GM10248 (cell line): ENCODE measurements around the gene USF1.
"Not testable (repeated sequence)": the region's sequence is repeated elsewhere in the genome, so short reads cannot be mapped to it uniquely, and the experiment has no call there.

Source experiments
- CTCF ChIA-PET: fragments of 300-600 bp; sonication (Branson Sonifier 250); formaldehyde crosslinking; extraction: SDS; loops from one replicate; lab custom pipeline; 2021; ENCODE audit warnings: antibody characterized with exemption; lab: Yijun Ruan, JAX
- POLR2A ChIA-PET: fragments of 350-650 bp; sonication (Branson Sonifier 250); formaldehyde crosslinking; extraction: SDS; loops from one replicate; lab custom pipeline; 2020; ENCODE audit warnings: antibody characterized with exemption; lab: Yijun Ruan, JAX
- DNase-seq: peaks from one replicate; pipeline ENCODE4 v3.0.0; 2012; ENCODE audit errors: extremely low spot score
- CTCF ChIP-seq: IDR thresholded peaks from 2 replicates; pipeline ENCODE4 v1.5.1; 2012; ENCODE audit warnings: mild to moderate bottlenecking, low read depth; ENCODE audit errors: extremely low read depth, missing control alignments, control extremely low read depth

The USF1 gene

GRCh38 chr1:161017756-161018630 lies 27.8 kb downstream of the USF1 start:
- ChIA-PET CTCF (interaction anchor here (0.9 to 2.2 kb wide), 7 partner anchors 9 to 140 kb away, joined by 3 to 9 read pairs (median 3); no protein-coding TSS in a partner anchor), POLR2A (no interaction called here)
- TF ChIP-seq CTCF = no peak
- DNase-seq = no peak

- POLR2A ChIA-PET = not testable (repeated sequence)
- CTCF ChIA-PET = interaction anchor here (2.2 kb wide), 1 partner anchor 27 kb away, joined by 9 read pairs; no protein-coding TSS in a partner anchor
These were observed 28.6 kb downstream of the USF1 start for GRCh38 chr1:161017181-161017580.

GRCh38 chr1:161016683-161017082 lies 29.1 kb downstream of the USF1 start:
- DNase-seq, POLR2A ChIA-PET, CTCF ChIA-PET: not testable (repeated sequence)

More at GRCh38 chr1:161017181-161017580, 28.6 kb downstream of the USF1 start:
- not testable (repeated sequence) for DNase-seq

GRCh38 chr1:161013488-161014230 lies 32.1 kb downstream of the USF1 start:
- POLR2A ChIA-PET = interaction anchor here (0.6 kb wide), 1 partner anchor 32 kb away, joined by 3 read pairs; the partner anchor contains the start of gene USF1
- no peak for TF ChIP-seq CTCF
- peak; percentile 84 for DNase-seq
- CTCF ChIA-PET = interaction anchor here (0.7 to 1.5 kb wide), 9 partner anchors 12 to 236 kb away, joined by 3 to 6 read pairs (median 3); no protein-coding TSS in a partner anchor

- no peak for TF ChIP-seq CTCF
- CTCF ChIA-PET = interaction anchor here (0.7 to 1.5 kb wide), 8 partner anchors 13 to 236 kb away, joined by 3 to 6 read pairs (median 4); no protein-coding TSS in a partner anchor
- DNase-seq = no peak
- POLR2A ChIA-PET = interaction anchor here (0.5 to 0.6 kb wide), 2 partner anchors 23 to 33 kb away, joined by 3 read pairs; partner anchors contain the start of gene USF1
These were observed 32.7 kb downstream of the USF1 start for GRCh38 chr1:161013131-161013487.

- ChIA-PET POLR2A (no interaction called here), CTCF (interaction anchor here (1.3 to 1.5 kb wide), 3 partner anchors 13 to 22 kb away, joined by 3 to 6 read pairs (median 5); no protein-coding TSS in a partner anchor)
- no peak for TF ChIP-seq CTCF
- DNase-seq = no peak
These were observed 33.4 kb downstream of the USF1 start for GRCh38 chr1:161012420-161012819.

- no peak for TF ChIP-seq CTCF
- DNase-seq = no peak
- ChIA-PET POLR2A (interaction anchor here (0.7 kb wide), 1 partner anchor 11 kb away, joined by 4 read pairs; no protein-coding TSS in a partner anchor), CTCF (interaction anchor here (1.2 to 1.3 kb wide), 2 partner anchors 13 to 88 kb away, joined by 5 read pairs; no protein-coding TSS in a partner anchor)
These were observed 36.1 kb downstream of the USF1 start for GRCh38 chr1:161009602-161010211.
